Small intestine (tissue), 7 donors: ENCODE data around the gene ACKR1. TPM values are rescaled to one million over a fixed set of nuclear protein-coding genes. Genes with fewer than 3 reads are reported as not detected.

Experiments
- DNase-seq, 2 donors: peaks; one replicate each; pipeline versions ENCODE4 v3.0.0 to v3.0.0-alpha.2; 2013
- FAIRE-seq: peaks from 2 replicates; lab custom pipeline; 2012; peaks lifted over from hg19 to GRCh38; lab: Jason Lieb, UNC
- H3K27ac ChIP-seq, 3 donors: one replicate each; pipeline ENCODE4 v1.5.1; 2013; ENCODE audit warnings: low read length in 2 of 3, mild to moderate bottlenecking in 2 of 3, control low read depth in 1 of 3, inconsistent platforms in 1 of 3, low read depth in 1 of 3, moderate library complexity in 1 of 3
- H3K27me3 ChIP-seq, 3 donors: one replicate each; pipeline ENCODE4 v1.6.1; 2013; ENCODE audit warnings: low read length in 3 of 3, inconsistent platforms in 1 of 3; ENCODE audit not compliant: control insufficient read depth in 3 of 3, insufficient read depth in 3 of 3
- H3K36me3 ChIP-seq, 3 donors: one replicate each; pipeline ENCODE4 v1.6.1; 2013; ENCODE audit warnings: low read length in 3 of 3, inconsistent platforms in 1 of 3, low read depth in 1 of 3, mild to moderate bottlenecking in 1 of 3, moderate library complexity in 1 of 3; ENCODE audit not compliant: control insufficient read depth in 3 of 3, insufficient read depth in 2 of 3
- H3K4me1 ChIP-seq, 3 donors: one replicate each; pipeline ENCODE4 v1.6.1; 2013; ENCODE audit warnings: low read length in 2 of 3, inconsistent platforms in 1 of 3, low read depth in 1 of 3, mild to moderate bottlenecking in 1 of 3, moderate library complexity in 1 of 3; ENCODE audit not compliant: control insufficient read depth in 3 of 3, insufficient read depth in 2 of 3
- H3K4me3 ChIP-seq, 3 donors: one replicate each; pipeline ENCODE4 v1.5.1; 2013; ENCODE audit warnings: low read length in 3 of 3, control low read depth in 1 of 3, inconsistent platforms in 1 of 3, low read depth in 1 of 3, mild to moderate bottlenecking in 1 of 3, moderate library complexity in 1 of 3
- H3K9me3 ChIP-seq, 2 donors: one replicate each; pipeline ENCODE4 v1.6.1; 2013; ENCODE audit warnings: low read depth in 1 of 2, low read length in 1 of 2; ENCODE audit not compliant: control insufficient read depth in 2 of 2, insufficient read depth in 1 of 2
- WGBS, 3 donors: extraction: QIAGEN DNeasy Blood & Tissue Kit; methylation state at CpG; one replicate each; pipeline ENCODE4 v1.1.7; 2013; 5-methylcytosine and 5-hydroxymethylcytosine counted together
- polyA plus RNA-seq, 4 donors: library from polyadenylated mRNA; stranded (reverse) in 3 of 4; unstranded in 1 of 4; fragments of 200-250 nt in 3 of 4; fragments of 120-200 nt in 1 of 4; gene quantifications; one replicate each; pipeline versions ENCODE4 v1.2.1 to v1.2.3, GENCODE V29; 2013
- donor health status: healthy with polysubstance abuse.
- donor health status: control.
- donor health status: control.
- donor health status: Bipolar disorder and iron deficiency.
- donor health status: healthy.

ACKR1 gene
- polyA plus RNA-seq, 4 donors: 1.3 to 96.8 (median 2.7) TPM

DNA sequence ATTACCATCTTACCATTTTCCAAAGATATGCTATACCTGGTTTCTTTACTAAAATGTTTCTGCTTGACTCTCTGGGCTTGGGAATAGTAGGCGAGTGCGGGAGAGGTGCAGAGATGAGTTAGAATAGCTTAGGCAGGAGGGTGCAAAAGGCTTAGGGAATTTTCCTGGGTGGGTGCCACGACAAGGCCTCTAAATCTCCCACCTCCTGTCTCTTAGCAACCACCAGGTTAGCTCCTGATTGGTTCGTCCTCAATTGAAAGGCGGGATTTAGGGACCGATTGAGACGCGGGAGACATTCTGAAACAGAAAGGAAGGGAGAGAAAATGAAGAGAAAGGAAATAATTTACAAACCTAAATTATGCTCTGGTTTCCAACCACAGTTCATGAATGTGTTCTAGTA is 3.1 kb downstream of the ACKR1 start:
- FAIRE-seq: no peak
- peaks cover 0 to 14% (median 7%) of the 10 kb centered on the region in 3 donors for H3K27me3 ChIP-seq
- no peaks in the 10 kb centered on the region for H3K36me3 ChIP-seq

DNA sequence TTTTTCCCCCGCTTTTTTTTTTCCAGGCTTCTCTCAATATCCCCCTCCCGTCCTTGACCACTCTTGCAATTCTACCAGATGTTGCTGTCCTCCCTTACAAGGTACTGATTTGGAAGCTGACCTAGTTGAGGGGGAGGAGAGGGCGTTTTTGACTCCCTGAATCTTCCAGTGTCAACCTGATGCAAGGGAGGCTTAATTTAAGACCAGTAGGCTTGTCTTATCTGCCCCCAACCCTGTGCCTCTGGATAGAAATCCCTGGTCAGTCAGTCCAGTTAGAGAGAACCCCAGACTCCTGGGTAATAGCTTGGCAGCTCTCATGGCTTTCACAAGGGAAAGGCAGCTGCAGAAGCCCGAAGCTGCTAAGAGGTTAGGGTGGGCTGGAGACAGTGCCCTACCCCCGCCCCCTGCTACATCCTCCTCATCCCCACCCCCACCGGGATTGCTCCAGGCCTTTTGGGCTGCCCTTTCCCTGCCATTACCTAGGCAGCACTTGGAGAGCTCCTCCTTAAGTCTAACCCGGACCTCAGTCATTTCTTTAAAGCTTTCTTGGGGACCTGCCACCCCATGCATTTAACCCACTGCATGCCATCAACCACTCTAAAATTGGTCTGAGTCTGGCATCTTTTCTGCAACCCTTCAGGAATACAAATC is 3.6 kb downstream of the ACKR1 start:
- no peaks in the 10 kb centered on the region for H3K9me3 ChIP-seq
- no peak overlapping the region for H3K4me3 ChIP-seq
- H3K36me3 ChIP-seq: no peaks in the 10 kb centered on the region
- whole genome bisulfite sequencing, 3 donors: 7 to 22% (median 15%) methylated on average over 7 of the region's 7 CpGs
- peaks cover 0 to 14% (median 7%) of the 10 kb centered on the region in 3 donors for H3K27me3 ChIP-seq
- H3K27ac ChIP-seq: no peak overlapping the region
- H3K4me1 ChIP-seq: no peaks in the 10 kb centered on the region
- FAIRE-seq (no peak), DNase-seq (no peak)

More for the DNA sequence above, 3.1 kb downstream of the ACKR1 start:
- Histone ChIP-seq H3K27ac (no peak overlapping the region), H3K4me3 (no peak overlapping the region), H3K9me3 (no peaks in the 10 kb centered on the region), H3K4me1 (no peaks in the 10 kb centered on the region)
- WGBS, 3 donors: 27 to 56% (median 50%) methylated on average over 8 of the region's 8 CpGs
- DNase-seq: no peak

DNA sequence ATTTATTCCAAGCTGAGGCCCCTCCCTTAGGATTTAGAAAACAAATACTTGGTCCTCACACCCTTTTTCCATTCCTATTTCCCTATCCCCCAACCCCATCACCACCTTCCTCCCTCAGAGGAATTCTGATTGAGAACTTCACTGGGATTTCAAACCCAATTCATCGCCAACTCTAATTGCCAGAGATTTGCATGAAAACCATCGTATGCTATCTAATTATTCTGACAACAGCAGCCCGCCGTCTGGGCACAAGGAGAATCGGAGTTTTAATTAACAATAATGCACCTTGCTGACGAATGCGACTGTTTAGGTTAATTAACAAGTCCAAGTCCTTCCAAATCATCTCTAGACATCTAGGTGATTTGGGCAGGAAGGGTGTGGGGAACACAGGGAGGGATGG is 4.4 kb downstream of the ACKR1 start:
- Histone ChIP-seq H3K4me3 (no peak overlapping the region), H3K27me3 (peaks cover 0 to 14% (median 7%) of the 10 kb centered on the region in 3 donors)
- 81 to 88% (median 86%) methylated on average over 7 of the region's 7 CpGs for WGBS, 3 donors

DNA sequence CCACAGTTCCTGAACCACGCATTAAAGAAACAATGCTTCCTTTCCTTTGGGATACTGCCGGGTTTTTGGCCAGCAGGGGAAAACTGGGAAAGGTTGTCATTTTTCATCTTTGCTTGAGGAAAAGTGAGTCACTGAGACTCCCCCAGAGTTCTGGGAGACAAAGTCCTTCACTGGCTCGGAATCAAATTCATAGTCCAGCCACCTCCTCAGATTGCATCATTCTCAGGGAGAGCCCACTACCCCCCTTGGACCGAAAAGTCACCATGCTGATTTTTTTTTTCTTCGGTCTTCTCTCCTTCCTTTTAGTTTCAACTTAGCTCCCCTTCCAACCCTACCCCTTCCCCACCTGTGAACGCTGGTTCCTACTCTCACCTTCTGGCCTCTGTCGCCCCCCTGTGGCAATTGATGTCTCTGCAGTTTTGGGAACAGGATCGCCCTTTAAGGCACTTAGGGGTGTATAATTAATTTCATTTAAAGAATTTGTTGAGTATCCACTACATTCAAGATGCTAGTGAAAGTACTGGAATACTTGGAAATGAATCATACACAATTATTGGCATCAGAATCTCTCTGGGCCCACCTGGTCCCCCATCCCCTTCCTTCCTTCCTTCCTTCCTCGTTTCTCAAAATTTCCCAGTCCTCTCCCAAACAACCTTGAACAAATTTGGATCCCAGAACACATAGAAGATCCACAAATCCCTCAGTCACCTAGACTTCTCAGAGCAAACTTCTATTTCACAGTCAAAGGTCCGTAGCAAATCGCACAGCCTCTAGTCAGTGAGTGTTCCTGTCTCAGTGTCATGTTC is 6.9 kb downstream of the ACKR1 start:
- H3K27me3 ChIP-seq: peaks cover 0 to 12% (median 2%) of the 10 kb centered on the region in 3 donors
- WGBS, 3 donors: 35 to 42% (median 36%) methylated on average over 11 of the region's 11 CpGs
- no peak for FAIRE-seq

More for the DNA sequence above, 4.4 kb downstream of the ACKR1 start:
- H3K9me3 ChIP-seq: no peaks in the 10 kb centered on the region
- H3K27ac ChIP-seq: no peak overlapping the region
- no peak for DNase-seq
- no peaks in the 10 kb centered on the region for H3K36me3 ChIP-seq
- no peaks in the 10 kb centered on the region for H3K4me1 ChIP-seq
- no peak for FAIRE-seq

DNA sequence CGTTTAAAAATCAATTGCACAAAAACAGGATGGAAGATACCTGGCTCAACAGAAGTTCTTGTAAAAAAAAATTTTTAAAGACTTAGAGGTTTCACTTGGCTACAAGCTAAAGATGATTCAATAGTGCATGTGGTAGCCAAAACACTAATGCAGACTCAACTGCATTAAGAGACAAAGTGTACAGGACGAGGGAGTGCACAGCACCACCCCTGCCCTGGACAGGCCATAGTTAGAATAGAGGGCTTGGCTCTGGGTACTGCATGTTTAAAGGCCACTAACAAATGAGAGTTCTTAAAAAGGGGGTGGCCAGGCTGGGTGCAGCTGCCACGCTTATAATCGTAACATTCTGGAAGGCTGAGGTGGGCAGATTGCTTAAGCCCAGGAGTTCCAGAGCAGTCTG is 7.9 kb downstream of the ACKR1 start:
- H3K4me1 ChIP-seq: no peaks in the 10 kb centered on the region
- H3K9me3 ChIP-seq: no peaks in the 10 kb centered on the region
- DNase-seq: no peak
- peaks cover 0 to 2% (median 2%) of the 10 kb centered on the region in 3 donors for H3K27me3 ChIP-seq
- no peak overlapping the region for H3K27ac ChIP-seq
- FAIRE-seq: no peak
- 69 to 78% (median 73%) methylated on average over 4 of the region's 4 CpGs for WGBS, 3 donors
- no peaks in the 10 kb centered on the region for H3K36me3 ChIP-seq
- H3K4me3 ChIP-seq: no peak overlapping the region

More for the DNA sequence above, 6.9 kb downstream of the ACKR1 start:
- no peak overlapping the region for H3K27ac ChIP-seq
- H3K4me1 ChIP-seq: no peaks in the 10 kb centered on the region
- no peaks in the 10 kb centered on the region for H3K36me3 ChIP-seq
- no peaks in the 10 kb centered on the region for H3K9me3 ChIP-seq
- H3K4me3 ChIP-seq: no peak overlapping the region
- peak; percentile 33 to 45 for DNase-seq

DNA sequence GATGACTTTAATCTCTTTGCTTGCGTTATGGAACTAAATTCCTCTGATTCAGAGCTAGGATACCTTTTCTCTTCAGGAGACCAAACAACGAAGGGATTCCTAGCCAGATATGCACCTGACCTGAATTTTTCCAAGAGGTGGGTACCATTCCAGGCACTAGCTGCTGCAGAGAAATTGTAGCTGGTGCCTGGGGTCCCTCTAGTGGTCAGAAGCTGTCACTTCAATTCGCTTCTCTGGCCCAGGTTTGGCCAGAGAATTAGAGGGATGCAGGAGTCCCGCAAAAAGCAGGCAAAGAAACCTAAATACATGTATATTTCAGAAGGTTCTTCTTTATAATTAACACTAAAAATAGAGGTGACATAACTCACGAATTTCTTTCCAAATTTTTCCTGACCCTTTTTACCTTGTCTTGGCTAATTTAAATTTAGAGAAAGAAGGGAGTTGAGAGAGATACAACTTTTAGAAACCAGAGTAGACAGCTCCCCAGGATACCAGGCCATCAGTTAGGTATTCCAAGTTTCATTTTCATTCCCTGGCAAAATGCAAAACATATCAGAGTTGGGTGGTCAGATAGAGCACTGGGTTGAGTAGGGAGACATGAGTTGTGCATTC is 9.6 kb downstream of the ACKR1 start:
- 1 to 9% (median 3%) methylated on average over 5 of the region's 5 CpGs for WGBS, 3 donors
- FAIRE-seq: no peak

DNA sequence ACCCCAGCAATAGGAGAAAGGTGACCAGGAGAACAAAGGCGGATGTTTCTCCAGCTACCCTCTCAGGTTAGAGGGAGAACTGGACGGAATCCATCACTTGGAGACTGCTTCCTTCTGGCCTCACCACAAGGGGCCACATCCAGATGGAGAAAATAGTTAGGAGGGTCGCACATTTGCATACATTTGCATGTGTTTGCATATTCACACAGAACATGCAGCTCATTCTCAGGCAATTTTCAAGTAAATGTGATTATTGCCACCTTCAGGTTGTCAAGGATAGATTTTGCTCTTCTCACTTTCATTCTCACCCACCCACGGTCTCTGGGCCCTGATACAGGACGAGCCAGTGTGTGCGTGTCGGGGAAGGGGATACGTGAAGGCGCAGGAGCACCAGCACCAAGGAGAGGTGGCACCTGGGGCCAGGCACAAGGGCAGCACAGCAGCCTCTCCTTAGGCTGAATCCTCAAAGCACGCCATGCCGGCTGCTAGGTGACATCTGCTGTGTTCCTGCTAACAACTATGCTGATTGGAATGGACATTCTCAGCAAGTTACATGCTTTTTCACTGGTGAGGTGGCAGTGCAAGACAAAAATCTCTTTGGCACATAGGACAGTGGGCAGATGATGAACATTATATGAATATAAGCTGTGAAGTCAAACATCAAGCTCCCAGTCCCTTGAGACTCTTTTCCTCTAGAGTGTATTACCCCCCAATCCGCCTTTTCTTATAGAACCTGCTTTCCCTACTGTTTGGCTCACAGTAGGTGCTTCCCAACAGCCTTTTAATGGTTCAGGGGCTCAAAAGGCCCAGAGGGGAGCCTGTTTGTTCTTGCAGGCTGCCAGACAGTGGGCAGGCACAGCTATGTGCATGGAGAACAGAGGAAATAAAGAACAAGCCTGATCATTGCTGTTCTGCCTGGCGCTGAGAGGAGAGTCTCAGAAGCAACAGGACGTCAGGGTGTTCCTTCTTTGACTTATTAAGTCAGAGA is 14.3 kb downstream of the ACKR1 start:
- WGBS, 3 donors: 70 to 83% (median 71%) methylated on average over 14 of the region's 14 CpGs
- no peak overlapping the region for H3K27ac ChIP-seq
- H3K4me1 ChIP-seq: no peaks in the 10 kb centered on the region
- H3K36me3 ChIP-seq: no peaks in the 10 kb centered on the region
- no peak overlapping the region for H3K4me3 ChIP-seq
- DNase-seq (no peak), FAIRE-seq (no peak)
- no peaks in the 10 kb centered on the region for H3K9me3 ChIP-seq
- H3K27me3 ChIP-seq: no peaks in the 10 kb centered on the region

More for the DNA sequence above, 9.6 kb downstream of the ACKR1 start:
- Histone ChIP-seq H3K9me3 (no peaks in the 10 kb centered on the region), H3K36me3 (no peaks in the 10 kb centered on the region), H3K27me3 (peaks cover 0 to 2% (median under 1%) of the 10 kb centered on the region in 3 donors), H3K4me3 (no peak overlapping the region), H3K4me1 (no peaks in the 10 kb centered on the region), H3K27ac (no peak overlapping the region)
- DNase-seq: peak; percentile 43 to 46
